Activated CD8-positive, alpha-beta memory T cell treated with anti-CD3 and anti-CD28 coated beads for 4 hours (primary cell): ENCODE results near the gene UBTD2.
A peak's percentile ranks its signal among the peaks of the same experiment; 100 is the strongest.

Experiments used
- DNase-seq, 2 donors: peaks; one replicate each; pipeline ENCODE4 v3.0.0-alpha.2; 2020; ENCODE audit warnings: low read depth in 2 of 2

UBTD2 gene

GRCh38 chr5:172194985-172195774 lies 88.4 kb downstream of the UBTD2 start:
- DNase-seq: no peak

GRCh38 chr5:172193872-172194271 lies 89.7 kb downstream of the UBTD2 start, which contains the start of gene EFCAB9:
TSS of gene EFCAB9 (plus strand) at chr5:172194172. CDS start at chr5:172194173, 1 bp downstream.
- no peak for DNase-seq

GRCh38 chr5:172189693-172190296 lies 93.8 kb downstream of the UBTD2 start:
- DNase-seq: no peak

- DNase-seq: no peak
Observed at GRCh38 chr5:172188893-172189692, 94.5 kb downstream of the UBTD2 start.

GRCh38 chr5:172188033-172188892 lies 95.3 kb downstream of the UBTD2 start, which contains the start of gene STK10:
TSS of gene STK10 (minus strand) at chr5:172188224. CDS start at chr5:172188042, 182 bp downstream.
- DNase-seq: peak; percentile 82 to 85

GRCh38 chr5:172187118-172188032 lies 96.2 kb downstream of the UBTD2 start:
- no peak for DNase-seq

GRCh38 chr5:172186114-172186695 lies 97.4 kb downstream of the UBTD2 start:
- DNase-seq: no peak

GRCh38 chr5:172185096-172185461 lies 98.5 kb downstream of the UBTD2 start:
- no peak for DNase-seq

- DNase-seq: no peak
Observed at GRCh38 chr5:172183881-172184280, 99.7 kb downstream of the UBTD2 start.

GRCh38 chr5:172182291-172182690 lies 101.3 kb downstream of the UBTD2 start:
- DNase-seq: no peak

GRCh38 chr5:172180936-172181335 lies 102.6 kb downstream of the UBTD2 start:
- no peak for DNase-seq

GRCh38 chr5:172178991-172179989 lies 104.3 kb downstream of the UBTD2 start:
- DNase-seq: no peak

- DNase-seq: no peak
Observed at GRCh38 chr5:172178301-172178987, 105.1 kb downstream of the UBTD2 start.

- no peak for DNase-seq
Observed at GRCh38 chr5:172177176-172177575, 106.4 kb downstream of the UBTD2 start.

- peak; percentile 79 to 81 for DNase-seq
Observed at GRCh38 chr5:172175263-172175719, 108.3 kb downstream of the UBTD2 start.

GRCh38 chr5:172173564-172174153 lies 109.9 kb downstream of the UBTD2 start:
- no peak for DNase-seq

GRCh38 chr5:172172912-172173563 lies 110.5 kb downstream of the UBTD2 start:
- DNase-seq: no peak
